ENCODE data around the gene PTPRG.

DNA sequence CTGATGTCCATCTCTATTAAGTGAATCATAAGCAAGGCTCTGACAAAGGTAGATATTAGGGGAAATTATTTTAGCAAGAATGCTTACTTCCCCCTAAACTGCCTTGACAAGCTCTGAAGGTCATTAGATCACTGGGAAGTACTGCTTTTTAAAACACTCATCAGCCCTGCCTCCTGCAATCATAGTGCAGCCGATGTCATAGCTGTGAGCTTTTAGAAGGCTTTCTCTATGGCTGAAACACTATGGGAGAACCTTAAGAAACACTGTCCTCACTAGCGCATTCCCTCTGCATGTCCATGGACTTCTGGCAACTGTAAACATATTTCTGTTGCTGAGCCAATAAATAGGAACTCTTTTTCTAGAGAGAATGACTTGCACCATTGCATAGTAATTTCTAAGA lies 38.7 kb upstream of the PTPRG start:
- TF ChIP-seq, protein P1, sequence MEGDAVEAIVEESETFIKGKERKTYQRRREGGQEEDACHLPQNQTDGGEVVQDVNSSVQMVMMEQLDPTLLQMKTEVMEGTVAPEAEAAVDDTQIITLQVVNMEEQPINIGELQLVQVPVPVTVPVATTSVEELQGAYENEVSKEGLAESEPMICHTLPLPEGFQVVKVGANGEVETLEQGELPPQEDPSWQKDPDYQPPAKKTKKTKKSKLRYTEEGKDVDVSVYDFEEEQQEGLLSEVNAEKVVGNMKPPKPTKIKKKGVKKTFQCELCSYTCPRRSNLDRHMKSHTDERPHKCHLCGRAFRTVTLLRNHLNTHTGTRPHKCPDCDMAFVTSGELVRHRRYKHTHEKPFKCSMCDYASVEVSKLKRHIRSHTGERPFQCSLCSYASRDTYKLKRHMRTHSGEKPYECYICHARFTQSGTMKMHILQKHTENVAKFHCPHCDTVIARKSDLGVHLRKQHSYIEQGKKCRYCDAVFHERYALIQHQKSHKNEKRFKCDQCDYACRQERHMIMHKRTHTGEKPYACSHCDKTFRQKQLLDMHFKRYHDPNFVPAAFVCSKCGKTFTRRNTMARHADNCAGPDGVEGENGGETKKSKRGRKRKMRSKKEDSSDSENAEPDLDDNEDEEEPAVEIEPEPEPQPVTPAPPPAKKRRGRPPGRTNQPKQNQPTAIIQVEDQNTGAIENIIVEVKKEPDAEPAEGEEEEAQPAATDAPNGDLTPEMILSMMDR (IDR thresholded peaks at IDR 0.05), result no peak
- no peak for TF ChIP-seq POLR2A (IDR thresholded peaks at IDR 0.05)

Measured in right lobe of liver (tissue), 4 donors.